H9 (cell line): ENCODE results near the gene TNRC18. TPM values are rescaled to one million over a fixed set of nuclear protein-coding genes. Genes with fewer than 3 reads are reported as not detected.

Source experiments
- DNase-seq: peaks from one replicate; pipeline ENCODE4 v3.0.0-alpha.2; 2017
- H2AFZ ChIP-seq: one replicate; pipeline ENCODE4 v1.6.1; 2013; ENCODE audit warnings: mild to moderate bottlenecking, low read length, control low read depth, moderate library complexity
- H2AK5ac ChIP-seq: 2 replicates; pipeline ENCODE4 v1.6.1; 2013; ENCODE audit warnings: low read length, control low read depth, mixed read lengths; ENCODE audit not compliant: insufficient read length
- H2BK120ac ChIP-seq: one replicate; pipeline ENCODE4 v1.6.1; 2013; ENCODE audit warnings: low read depth, mild to moderate bottlenecking, low read length, control low read depth, inconsistent platforms; ENCODE audit not compliant: poor library complexity, severe bottlenecking
- H2BK12ac ChIP-seq: 2 replicates; pipeline ENCODE4 v1.6.1; 2013; ENCODE audit warnings: low read length, control low read depth, mixed read lengths, low read depth; ENCODE audit not compliant: insufficient read length
- H2BK15ac ChIP-seq: 2 replicates; pipeline ENCODE4 v1.6.1; 2013; ENCODE audit warnings: low read depth, low read length, control low read depth
- H2BK20ac ChIP-seq: one replicate; pipeline ENCODE4 v1.6.1; 2013; ENCODE audit warnings: low read depth, mild to moderate bottlenecking, low read length, control low read depth, inconsistent platforms; ENCODE audit not compliant: poor library complexity, severe bottlenecking
- H2BK5ac ChIP-seq: 2 replicates; pipeline ENCODE4 v1.6.1; 2013; ENCODE audit warnings: low read length, control low read depth, mixed read lengths; ENCODE audit not compliant: insufficient read length
- H3K14ac ChIP-seq: 2 replicates; pipeline ENCODE4 v1.6.1; 2013; ENCODE audit warnings: low read length, control low read depth; ENCODE audit not compliant: insufficient read depth
- H3K18ac ChIP-seq: 2 replicates; pipeline ENCODE4 v1.6.1; 2013; ENCODE audit warnings: low read depth, mild to moderate bottlenecking, mixed read lengths, low read length, control low read depth; ENCODE audit not compliant: insufficient read length
- H3K23ac ChIP-seq: 2 replicates; pipeline ENCODE4 v1.6.1; 2013; ENCODE audit warnings: low read length, control low read depth, mixed read lengths, low read depth; ENCODE audit not compliant: insufficient read length
- H3K23me2 ChIP-seq: 2 replicates; pipeline ENCODE4 v1.6.1; 2013; ENCODE audit warnings: low read depth, mild to moderate bottlenecking, mixed read lengths, low read length, control low read depth; ENCODE audit not compliant: insufficient read length, poor library complexity, severe bottlenecking
- H3K27ac ChIP-seq: 2 replicates; pipeline ENCODE4 v1.5.1; 2013; ENCODE audit warnings: low read length, control low read depth, mixed read lengths, low read depth; ENCODE audit not compliant: insufficient read length
- H3K27me3 ChIP-seq: 2 replicates; pipeline ENCODE4 v1.6.1; 2013; ENCODE audit warnings: low read length, control low read depth, inconsistent platforms; ENCODE audit not compliant: insufficient read depth
- H3K4ac ChIP-seq: 2 replicates; pipeline ENCODE4 v1.6.1; 2013; ENCODE audit warnings: low read depth, mild to moderate bottlenecking, control low read depth, inconsistent platforms, low read length, moderate library complexity
- H3K4me1 ChIP-seq: 2 replicates; pipeline ENCODE4 v1.6.1; 2013; ENCODE audit warnings: low read length, control low read depth, inconsistent platforms; ENCODE audit not compliant: insufficient read depth
- H3K4me2 ChIP-seq: 2 replicates; pipeline ENCODE4 v1.6.1; 2013; ENCODE audit warnings: low read length, control low read depth, mixed read lengths; ENCODE audit not compliant: insufficient read length, insufficient read depth
- H3K56ac ChIP-seq: 2 replicates; pipeline ENCODE4 v1.6.1; 2013; ENCODE audit warnings: low read depth, mild to moderate bottlenecking, mixed read lengths, low read length, control low read depth; ENCODE audit not compliant: insufficient read length
- H3K79me1 ChIP-seq: 2 replicates; pipeline ENCODE4 v1.6.1; 2013; ENCODE audit warnings: low read depth, mild to moderate bottlenecking, moderate library complexity, low read length, control low read depth, inconsistent platforms; ENCODE audit not compliant: insufficient read depth, poor library complexity, severe bottlenecking
- H3K79me2 ChIP-seq: 2 replicates; pipeline ENCODE4 v1.6.1; 2013; ENCODE audit warnings: low read length, control low read depth, inconsistent platforms; ENCODE audit not compliant: insufficient read depth
- H3K9ac ChIP-seq: 2 replicates; pipeline ENCODE4 v1.6.1; 2013; ENCODE audit warnings: low read length, control low read depth, mixed read lengths; ENCODE audit not compliant: insufficient read length; ENCODE audit errors: extremely low read depth
- H3K9me3 ChIP-seq: one replicate; pipeline ENCODE4 v1.6.1; 2013; ENCODE audit warnings: low read depth, low read length, inconsistent platforms; ENCODE audit not compliant: control insufficient read depth
- H3T11ph ChIP-seq: one replicate; pipeline ENCODE4 v1.6.1; 2013; ENCODE audit warnings: mild to moderate bottlenecking, low read length, control low read depth, inconsistent platforms
- H4K20me1 ChIP-seq: one replicate; pipeline ENCODE4 v1.6.1; 2013; ENCODE audit not compliant: control insufficient read depth, insufficient read length, insufficient read depth
- H4K5ac ChIP-seq: 2 replicates; pipeline ENCODE4 v1.6.1; 2013; ENCODE audit warnings: low read depth, mild to moderate bottlenecking, mixed read lengths, low read length, control low read depth; ENCODE audit not compliant: insufficient read length
- H4K8ac ChIP-seq: replicated peaks from 2 replicates; pipeline ENCODE4 v1.6.1; 2013; ENCODE audit warnings: low read length, control low read depth, mixed read lengths, low read depth; ENCODE audit not compliant: insufficient read length
- H4K91ac ChIP-seq: 2 replicates; pipeline ENCODE4 v1.6.1; 2013; ENCODE audit warnings: low read depth, mild to moderate bottlenecking, moderate library complexity, mixed read lengths, low read length, control low read depth; ENCODE audit not compliant: insufficient read length
- H3K27ac Mint-ChIP-seq, 3 experiments: 2 replicates in 2 of 3; 3 replicates in 1 of 3; pipeline ENCODE4 v1.8.0; 2020 to 2021; ENCODE audit warnings: mixed read lengths in 3 of 3, mild to moderate bottlenecking in 1 of 3, moderate library complexity in 1 of 3
- H3K27me3 Mint-ChIP-seq: 2 replicates; pipeline ENCODE4 v1.8.0; 2021; ENCODE audit warnings: low read depth, mild to moderate bottlenecking, moderate library complexity, mixed read lengths
- H3K36me3 Mint-ChIP-seq, 3 experiments: 2 replicates in 2 of 3; 3 replicates in 1 of 3; pipeline ENCODE4 v1.8.0; 2020 to 2021; ENCODE audit warnings: low read depth in 3 of 3, mixed read lengths in 3 of 3; ENCODE audit not compliant: insufficient read depth in 1 of 3
- H3K4me1 Mint-ChIP-seq, 2 experiments: 2 replicates each; pipeline ENCODE4 v1.8.0; 2020; ENCODE audit warnings: mixed read lengths in 2 of 2
- H3K4me3 Mint-ChIP-seq, 2 experiments: 2 replicates in 1 of 2; 3 replicates in 1 of 2; pipeline ENCODE4 v1.8.0; 2020 to 2021; ENCODE audit warnings: mild to moderate bottlenecking in 2 of 2, mixed read lengths in 2 of 2, moderate library complexity in 1 of 2
- H3K9me3 Mint-ChIP-seq, 2 experiments: 2 replicates in 1 of 2; 3 replicates in 1 of 2; pipeline ENCODE4 v1.8.0; 2020; ENCODE audit warnings: mild to moderate bottlenecking in 2 of 2, mixed read lengths in 2 of 2, moderate library complexity in 1 of 2
- CTCF ChIP-seq: fragments of 200-600 bp; sonication (generic); conservative IDR thresholded peaks from 3 replicates; pipeline ENCODE4 v1.8.0; 2021; ENCODE audit warnings: antibody characterized with exemption, mild to moderate bottlenecking
- WGBS: extraction: QIAGEN DNeasy Blood & Tissue Kit; methylation state at CpG from one replicate; pipeline ENCODE4 v1.1.7; 2013; ENCODE audit warnings: missing lambda C conversion rate, low lambda C conversion rate, mixed read lengths; ENCODE audit not compliant: insufficient read length; ENCODE audit errors: extremely low coverage; 5-methylcytosine and 5-hydroxymethylcytosine counted together
- total RNA-seq: library from RNA; stranded (reverse); gene quantifications from 2 replicates; pipeline ENCODE4 v1.2.1, GENCODE V29; 2021

Gene TNRC18
- total RNA-seq, 1 experiment from 2014 or later = 21.2 TPM

DNA sequence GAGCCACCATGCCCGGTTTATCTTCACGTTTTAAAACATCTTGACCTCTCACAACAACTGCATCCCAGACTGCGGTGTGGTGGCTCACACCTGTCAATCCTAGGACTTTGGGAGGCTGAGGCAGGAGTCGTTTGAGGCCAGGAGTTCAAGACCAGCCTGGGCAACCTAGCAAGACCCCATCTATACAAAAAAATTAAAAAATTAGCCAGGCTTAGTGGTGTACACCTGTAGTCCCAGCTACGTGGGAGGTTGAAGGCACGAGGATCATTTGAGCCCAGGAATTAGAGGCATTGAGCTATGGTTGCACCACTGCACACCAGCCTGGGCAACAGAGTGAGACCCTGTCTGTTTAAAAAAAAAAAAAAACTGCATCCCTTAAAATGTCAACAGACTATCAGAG is 20.2 kb downstream of the TNRC18 start:
- DNase-seq = no peak
- WGBS = no CpG with 5 or more reads among the region's 6 CpGs
- Histone ChIP-seq H3K14ac (no peak overlapping the region), H4K8ac (no peak overlapping the region), H3K27ac (no peak overlapping the region), H4K5ac (no peak overlapping the region), H3K23ac (no peak overlapping the region), H3K9ac (no peak overlapping the region), H2BK20ac (no peak overlapping the region), H2AFZ (no peak overlapping the region), H4K20me1 (no peaks in the 10 kb centered on the region), H3K79me1 (no peaks in the 10 kb centered on the region), H3K9me3 (no peaks in the 10 kb centered on the region), H2AK5ac (no peak overlapping the region), H3K79me2 (no peaks in the 10 kb centered on the region), H3K4me2 (no peak overlapping the region), H3K18ac (no peak overlapping the region), H4K91ac (no peak overlapping the region), H2BK120ac (no peak overlapping the region), H3K4ac (no peak overlapping the region), H3K27me3 (peaks cover under 1% of the 10 kb centered on the region; the same call in 1 of the 2 replicates), H2BK12ac (no peak overlapping the region), H3K4me1 (peaks cover 3% of the 10 kb centered on the region; the same call in 1 of the 2 replicates), H2BK15ac (no peak overlapping the region), H3K56ac (no peak overlapping the region), H2BK5ac (no peak overlapping the region), H3K23me2 (no peaks in the 10 kb centered on the region), H3T11ph (no peak overlapping the region)
- Mint-ChIP-seq H3K4me3 (no peak overlapping the region), H3K4me1 (peaks cover 17 to 19% of the 10 kb centered on the region in 2 experiments), H3K27ac (no peak overlapping the region), H3K9me3 (no peaks in the 10 kb centered on the region), H3K36me3 (no peaks in the 10 kb centered on the region), H3K27me3 (peaks cover 48% of the 10 kb centered on the region)
- no peak for TF ChIP-seq CTCF
